Naive thymus-derived CD8-positive, alpha-beta T cell (primary cell): ENCODE data around the gene NRF1. TPM values are rescaled to one million over a fixed set of nuclear protein-coding genes. Genes with fewer than 3 reads are reported as not detected.
A peak's percentile ranks its signal among the peaks of the same experiment; 100 is the strongest.
"Not testable (repeated sequence)": the region's sequence is repeated elsewhere in the genome, so short reads cannot be mapped to it uniquely, and the experiment has no call there.

Source experiments
- ATAC-seq, 2 donors: fragments of 150-1000 bp; cut with Tn5 transposase in 1 of 2; sonication (Bioruptor Pico), chemical (Tn5 transposase) in 1 of 2; 1 replicate in 1 of 2; 2 replicates in 1 of 2; pipeline ENCODE4 v1.10.0; 2021; ENCODE audit warnings: mild to moderate bottlenecking in 2 of 2, moderate library complexity in 2 of 2
- POLR2A ChIA-PET: fragments of 350-600 bp; sonication (Branson Sonifier 250); formaldehyde crosslinking; loops from one replicate; lab custom pipeline; 2021; ENCODE audit warnings: antibody characterized with exemption; lab: Charles Lee
- DNase-seq, 10 donors: peaks; one replicate each; pipeline versions ENCODE4 v3.0.0 to v3.0.0-alpha.2; 2020 to 2022
- H3K27ac Mint-ChIP-seq, 10 donors: one replicate each; pipeline ENCODE4 v1.8.0; 2020 to 2022; ENCODE audit warnings: mild to moderate bottlenecking in 10 of 10, mixed read lengths in 10 of 10, moderate library complexity in 4 of 10, inconsistent platforms in 1 of 10
- H3K27me3 Mint-ChIP-seq, 5 donors: one replicate each; pipeline ENCODE4 v1.8.0; 2021 to 2022; ENCODE audit warnings: mixed read lengths in 5 of 5
- H3K36me3 Mint-ChIP-seq, 3 donors: one replicate each; pipeline ENCODE4 v1.8.0; 2020 to 2022; ENCODE audit warnings: mixed read lengths in 3 of 3, mild to moderate bottlenecking in 2 of 3, inconsistent platforms in 1 of 3
- H3K4me1 Mint-ChIP-seq, 4 donors: one replicate each; pipeline ENCODE4 v1.8.0; 2021 to 2022; ENCODE audit warnings: mixed read lengths in 4 of 4
- H3K4me3 Mint-ChIP-seq, 10 donors: one replicate each; pipeline ENCODE4 v1.8.0; 2020 to 2022; ENCODE audit warnings: mild to moderate bottlenecking in 10 of 10, mixed read lengths in 10 of 10, moderate library complexity in 6 of 10, inconsistent platforms in 1 of 10
- H3K9me3 Mint-ChIP-seq, 9 donors: one replicate each; pipeline ENCODE4 v1.8.0; 2020 to 2022; ENCODE audit warnings: mixed read lengths in 9 of 9, mild to moderate bottlenecking in 3 of 9, inconsistent platforms in 1 of 9, moderate library complexity in 1 of 9
- polyA plus RNA-seq, 3 donors: library from polyadenylated mRNA; unstranded; fragments of 300-500 nt; fragmentation: Illumina TruSeq; gene quantifications; one replicate each; pipeline ENCODE4 v1.2.3, GENCODE V29; 2021
- total RNA-seq, 8 experiments: library from RNA in 2 of 8; stranded (reverse) in 2 of 8; gene quantifications; one replicate each; pipeline ENCODE4 v1.2.3 and lab custom pipeline; 2021 to 2026

The NRF1 gene
- total and polyA plus RNA-seq, 5 experiments from 2014 or later = 11.7 to 45.0 (median 22.5) TPM

- peaks cover 7 to 73% (median 30%) of the 10 kb centered on the region in 3 donors for H3K36me3 Mint-ChIP-seq
- no peak overlapping the region for H3K27ac Mint-ChIP-seq
- peaks cover 16 to 29% (median 21%) of the 10 kb centered on the region in 4 donors for H3K4me1 Mint-ChIP-seq
- no peak overlapping the region for H3K4me3 Mint-ChIP-seq
- POLR2A ChIA-PET = no interaction called here
- no peaks in the 10 kb centered on the region for H3K27me3 Mint-ChIP-seq
- peaks cover 0 to 4% (median 0%) of the 10 kb centered on the region in 9 donors for H3K9me3 Mint-ChIP-seq
- no peak for ATAC-seq
- no peak for DNase-seq
These were observed 44.3 kb downstream of the NRF1 start for GRCh38 chr7:129655811-129656210.

- no peak for ATAC-seq
- Mint-ChIP-seq H3K36me3 (peaks cover 19 to 75% (median 44%) of the 10 kb centered on the region in 3 donors), H3K4me1 (peaks cover 19 to 29% (median 23%) of the 10 kb centered on the region in 4 donors), H3K4me3 (no peak overlapping the region), H3K9me3 (peaks cover 0 to 16% (median 10%) of the 10 kb centered on the region in 9 donors), H3K27ac (peak overlapping the region in 1 of 10 donors; percentile 14), H3K27me3 (no peaks in the 10 kb centered on the region)
- no peak for DNase-seq
- POLR2A ChIA-PET = interaction anchor here (0.6 to 0.7 kb wide), 2 partner anchors 84 to 326 kb away, joined by 3 read pairs; no protein-coding TSS in a partner anchor
These were observed 45.8 kb downstream of the NRF1 start for GRCh38 chr7:129657363-129657762.

- not testable (repeated sequence) for H3K27me3 Mint-ChIP-seq, H3K4me3 Mint-ChIP-seq, H3K27ac Mint-ChIP-seq, ATAC-seq, DNase-seq
- Mint-ChIP-seq H3K9me3 (peaks cover 0 to 16% (median 10%) of the 10 kb centered on the region in 9 donors), H3K36me3 (peaks cover 20 to 90% (median 42%) of the 10 kb centered on the region in 3 donors), H3K4me1 (peaks cover 9 to 17% (median 11%) of the 10 kb centered on the region in 4 donors)
- POLR2A ChIA-PET = interaction anchor here (0.5 kb wide), 1 partner anchor 124 kb away, joined by 3 read pairs; no protein-coding TSS in a partner anchor
These were observed 48.4 kb downstream of the NRF1 start for GRCh38 chr7:129659907-129660306.

GRCh38 chr7:129661645-129662182 is 50.2 kb downstream of the NRF1 start:
- DNase-seq = no peak
- no peak for ATAC-seq
- Mint-ChIP-seq H3K27ac (peak overlapping the region in 1 of 10 donors; percentile 57), H3K36me3 (peaks cover 20 to 82% (median 42%) of the 10 kb centered on the region in 3 donors), H3K4me1 (peaks cover 5 to 12% (median 9%) of the 10 kb centered on the region in 4 donors), H3K9me3 (peaks cover 0 to 16% (median 10%) of the 10 kb centered on the region in 9 donors), H3K27me3 (no peaks in the 10 kb centered on the region), H3K4me3 (no peak overlapping the region)
- POLR2A ChIA-PET = no interaction called here

- H3K4me3 Mint-ChIP-seq, ATAC-seq, POLR2A ChIA-PET, H3K27me3 Mint-ChIP-seq, DNase-seq, H3K27ac Mint-ChIP-seq: not testable (repeated sequence)
- Mint-ChIP-seq H3K36me3 (peaks cover 20 to 68% (median 38%) of the 10 kb centered on the region in 3 donors), H3K4me1 (peaks cover 2 to 11% (median 9%) of the 10 kb centered on the region in 4 donors), H3K9me3 (peaks cover 0 to 16% (median 10%) of the 10 kb centered on the region in 9 donors)
These were observed 51.7 kb downstream of the NRF1 start for GRCh38 chr7:129663240-129663639.

- DNase-seq = peak in 1 of 10 donors; percentile 9
- Mint-ChIP-seq H3K36me3 (peaks cover 19 to 57% (median 32%) of the 10 kb centered on the region in 3 donors), H3K27me3 (no peaks in the 10 kb centered on the region), H3K4me1 (peaks cover 2 to 11% (median 9%) of the 10 kb centered on the region in 4 donors), H3K9me3 (peaks cover 0 to 16% (median 10%) of the 10 kb centered on the region in 9 donors), H3K4me3 (no peak overlapping the region), H3K27ac (no peak overlapping the region)
- no peak for ATAC-seq
- POLR2A ChIA-PET = interaction anchor here (0.6 kb wide), 1 partner anchor 36 kb away, joined by 3 read pairs; no protein-coding TSS in a partner anchor
These were observed 52.8 kb downstream of the NRF1 start for GRCh38 chr7:129664029-129665012.

GRCh38 chr7:129665013-129665401 is 53.5 kb downstream of the NRF1 start:
- Mint-ChIP-seq H3K27ac (peak overlapping the region in 1 of 10 donors; percentile 12), H3K4me3 (no peak overlapping the region), H3K4me1 (peaks cover 2 to 11% (median 8%) of the 10 kb centered on the region in 4 donors), H3K36me3 (peaks cover 13 to 50% (median 25%) of the 10 kb centered on the region in 3 donors), H3K27me3 (no peaks in the 10 kb centered on the region), H3K9me3 (peaks cover 0 to 12% (median 10%) of the 10 kb centered on the region in 9 donors)
- POLR2A ChIA-PET = no interaction called here
- DNase-seq = no peak
- no peak for ATAC-seq

GRCh38 chr7:129667116-129667515 is 55.6 kb downstream of the NRF1 start:
- ATAC-seq = no peak
- Mint-ChIP-seq H3K36me3 (peaks cover 4 to 29% (median 4%) of the 10 kb centered on the region in 3 donors), H3K9me3 (peaks cover 0 to 2% (median 0%) of the 10 kb centered on the region in 9 donors), H3K4me1 (peaks cover 2 to 7% (median 4%) of the 10 kb centered on the region in 4 donors), H3K27me3 (no peaks in the 10 kb centered on the region), H3K27ac (no peak overlapping the region), H3K4me3 (no peak overlapping the region)
- POLR2A ChIA-PET = no interaction called here
- DNase-seq = no peak

GRCh38 chr7:129667551-129667950 is 56.0 kb downstream of the NRF1 start:
- Mint-ChIP-seq H3K27me3 (no peaks in the 10 kb centered on the region), H3K9me3 (no peaks in the 10 kb centered on the region), H3K27ac (no peak overlapping the region), H3K4me1 (peaks cover 2 to 7% (median 4%) of the 10 kb centered on the region in 4 donors), H3K36me3 (peaks cover 0 to 25% (median 2%) of the 10 kb centered on the region in 3 donors), H3K4me3 (no peak overlapping the region)
- POLR2A ChIA-PET = no interaction called here
- ATAC-seq (no peak), DNase-seq (no peak)

GRCh38 chr7:129669901-129670300 is 58.4 kb downstream of the NRF1 start:
- ATAC-seq (no peak), DNase-seq (no peak)
- no peak overlapping the region for H3K4me3 Mint-ChIP-seq
- peaks cover 3 to 12% (median 9%) of the 10 kb centered on the region in 3 donors for H3K36me3 Mint-ChIP-seq
- peaks cover 0 to 3% (median 2%) of the 10 kb centered on the region in 4 donors for H3K4me1 Mint-ChIP-seq
- no peak overlapping the region for H3K27ac Mint-ChIP-seq
- H3K9me3 Mint-ChIP-seq = peaks cover 0 to 3% (median 0%) of the 10 kb centered on the region in 9 donors
- no peaks in the 10 kb centered on the region for H3K27me3 Mint-ChIP-seq
- POLR2A ChIA-PET = no interaction called here

GRCh38 chr7:129670656-129671055 is 59.1 kb downstream of the NRF1 start:
- peaks cover 11 to 16% (median 15%) of the 10 kb centered on the region in 3 donors for H3K36me3 Mint-ChIP-seq

GRCh38 chr7:129671266-129671665 is 59.7 kb downstream of the NRF1 start:
- peaks cover 16 to 22% (median 20%) of the 10 kb centered on the region in 3 donors for H3K36me3 Mint-ChIP-seq
- POLR2A ChIA-PET = no interaction called here
- ATAC-seq (no peak), DNase-seq (no peak)
- H3K4me1 Mint-ChIP-seq = peaks cover 0 to 7% (median 4%) of the 10 kb centered on the region in 4 donors
- H3K4me3 Mint-ChIP-seq = no peak overlapping the region
- H3K9me3 Mint-ChIP-seq = peaks cover 0 to 11% (median 0%) of the 10 kb centered on the region in 9 donors
- no peak overlapping the region for H3K27ac Mint-ChIP-seq
- no peaks in the 10 kb centered on the region for H3K27me3 Mint-ChIP-seq

More at GRCh38 chr7:129670656-129671055, 59.1 kb downstream of the NRF1 start:
- Mint-ChIP-seq H3K27ac (no peak overlapping the region), H3K4me3 (no peak overlapping the region), H3K9me3 (peaks cover 0 to 10% (median 0%) of the 10 kb centered on the region in 9 donors), H3K27me3 (no peaks in the 10 kb centered on the region), H3K4me1 (peaks cover 0 to 7% (median 3%) of the 10 kb centered on the region in 4 donors)
- no peak for DNase-seq
- POLR2A ChIA-PET = no interaction called here
- ATAC-seq = no peak
